Measurements from ENCODE around the gene FTO. TPM values are rescaled to one million over a fixed set of nuclear protein-coding genes. Genes with fewer than 3 reads are reported as not detected.

Gene FTO
- total RNA-seq, 1 donor from 2014 or later = 106 TPM

DNA sequence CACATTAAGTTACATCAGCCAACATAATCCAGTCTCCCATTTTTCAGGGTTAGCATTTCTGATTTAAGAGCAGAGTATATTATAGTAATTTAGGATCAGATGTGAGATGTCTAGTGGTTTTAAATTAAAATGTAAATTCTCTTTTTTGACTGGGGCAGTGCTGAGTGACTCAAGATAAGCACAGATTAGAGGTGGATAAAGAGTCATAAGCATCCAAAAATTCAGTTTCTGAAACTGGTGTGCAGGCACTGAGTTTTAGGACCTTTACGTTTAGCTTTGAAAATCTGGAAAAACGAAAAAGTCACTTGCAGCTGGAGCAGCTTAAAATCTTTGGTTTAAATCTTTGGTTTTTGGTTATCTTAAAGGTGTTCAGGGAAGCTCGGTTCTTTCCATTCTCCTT is 190.7 kb downstream of the FTO start:
- Mint-ChIP-seq H3K9me3 (ENCODE audit: unreplicated experiment) (no peaks in the 10 kb centered on the region), H3K4me1 (ENCODE audit: low read depth, unreplicated experiment) (peaks cover 5% of the 10 kb centered on the region), H3K36me3 (ENCODE audit: unreplicated experiment) (no peaks in the 10 kb centered on the region), H3K27me3 (ENCODE audit: unreplicated experiment) (no peaks in the 10 kb centered on the region), H3K27ac (ENCODE audit: unreplicated experiment) (no peak overlapping the region), H3K4me3 (ENCODE audit: unreplicated experiment) (no peak overlapping the region)
- TF ChIP-seq, protein P1, sequence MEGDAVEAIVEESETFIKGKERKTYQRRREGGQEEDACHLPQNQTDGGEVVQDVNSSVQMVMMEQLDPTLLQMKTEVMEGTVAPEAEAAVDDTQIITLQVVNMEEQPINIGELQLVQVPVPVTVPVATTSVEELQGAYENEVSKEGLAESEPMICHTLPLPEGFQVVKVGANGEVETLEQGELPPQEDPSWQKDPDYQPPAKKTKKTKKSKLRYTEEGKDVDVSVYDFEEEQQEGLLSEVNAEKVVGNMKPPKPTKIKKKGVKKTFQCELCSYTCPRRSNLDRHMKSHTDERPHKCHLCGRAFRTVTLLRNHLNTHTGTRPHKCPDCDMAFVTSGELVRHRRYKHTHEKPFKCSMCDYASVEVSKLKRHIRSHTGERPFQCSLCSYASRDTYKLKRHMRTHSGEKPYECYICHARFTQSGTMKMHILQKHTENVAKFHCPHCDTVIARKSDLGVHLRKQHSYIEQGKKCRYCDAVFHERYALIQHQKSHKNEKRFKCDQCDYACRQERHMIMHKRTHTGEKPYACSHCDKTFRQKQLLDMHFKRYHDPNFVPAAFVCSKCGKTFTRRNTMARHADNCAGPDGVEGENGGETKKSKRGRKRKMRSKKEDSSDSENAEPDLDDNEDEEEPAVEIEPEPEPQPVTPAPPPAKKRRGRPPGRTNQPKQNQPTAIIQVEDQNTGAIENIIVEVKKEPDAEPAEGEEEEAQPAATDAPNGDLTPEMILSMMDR (IDR thresholded peaks at IDR 0.05; ENCODE audit: partially characterized antibody, unreplicated experiment) = no peak
- DNase-seq = no peak

DNA sequence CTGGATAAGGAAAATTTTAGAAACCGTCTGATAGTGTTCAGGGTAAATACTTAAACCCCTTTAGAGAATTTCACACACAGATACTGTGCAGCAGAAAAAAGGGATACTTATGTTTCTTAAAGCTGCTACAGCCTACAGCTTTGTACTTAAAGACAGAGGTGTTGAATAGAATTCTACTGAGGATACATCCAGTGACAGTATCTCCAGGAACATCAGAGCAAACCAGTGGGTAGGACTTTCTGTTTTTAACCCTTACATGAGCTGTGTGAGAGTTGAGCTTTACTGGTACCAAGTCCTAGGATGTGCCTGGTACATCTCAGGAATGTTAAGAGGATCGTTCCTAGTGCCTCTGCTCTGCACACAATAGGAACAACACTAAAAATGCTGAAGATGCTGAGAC is 191.5 kb downstream of the FTO start:
- no peak for DNase-seq
- H3K9me3 Mint-ChIP-seq (ENCODE audit: unreplicated experiment) = no peaks in the 10 kb centered on the region
- no peaks in the 10 kb centered on the region for H3K27me3 Mint-ChIP-seq (ENCODE audit: unreplicated experiment)
- H3K4me3 Mint-ChIP-seq (ENCODE audit: unreplicated experiment) = no peak overlapping the region
- H3K27ac Mint-ChIP-seq (ENCODE audit: unreplicated experiment) = no peak overlapping the region
- H3K36me3 Mint-ChIP-seq (ENCODE audit: unreplicated experiment) = no peaks in the 10 kb centered on the region
- peaks cover 5% of the 10 kb centered on the region for H3K4me1 Mint-ChIP-seq (ENCODE audit: low read depth, unreplicated experiment)
- TF ChIP-seq, protein P1 (IDR thresholded peaks at IDR 0.05; ENCODE audit: partially characterized antibody, unreplicated experiment) = no peak

DNA sequence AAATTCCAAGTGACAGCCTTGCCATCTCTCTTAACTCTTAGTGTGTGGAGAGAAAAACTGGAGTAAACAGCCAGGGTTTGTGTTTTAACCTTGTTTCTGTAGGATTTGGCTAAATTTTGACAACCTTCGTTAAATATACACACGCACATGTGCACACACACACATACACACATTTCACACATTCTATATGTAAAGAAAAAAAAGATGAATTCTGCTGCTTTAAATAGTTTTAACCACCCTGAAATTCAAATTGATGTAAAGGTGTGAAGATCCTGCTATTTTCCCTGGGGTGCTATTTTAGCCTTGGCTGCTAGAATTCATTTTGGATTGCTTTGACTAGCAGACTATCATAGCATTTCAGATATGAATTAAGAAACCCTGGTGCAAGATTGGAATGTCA is 191.9 kb downstream of the FTO start:
- H3K27ac Mint-ChIP-seq (ENCODE audit: unreplicated experiment) = no peak overlapping the region
- TF ChIP-seq, protein P1 (IDR thresholded peaks at IDR 0.05; ENCODE audit: partially characterized antibody, unreplicated experiment) = no peak
- H3K9me3 Mint-ChIP-seq (ENCODE audit: unreplicated experiment) = no peaks in the 10 kb centered on the region
- no peaks in the 10 kb centered on the region for H3K36me3 Mint-ChIP-seq (ENCODE audit: unreplicated experiment)
- H3K4me3 Mint-ChIP-seq (ENCODE audit: unreplicated experiment) = no peak overlapping the region
- no peak for DNase-seq
- no peaks in the 10 kb centered on the region for H3K27me3 Mint-ChIP-seq (ENCODE audit: unreplicated experiment)
- peaks cover 5% of the 10 kb centered on the region for H3K4me1 Mint-ChIP-seq (ENCODE audit: low read depth, unreplicated experiment)

DNA sequence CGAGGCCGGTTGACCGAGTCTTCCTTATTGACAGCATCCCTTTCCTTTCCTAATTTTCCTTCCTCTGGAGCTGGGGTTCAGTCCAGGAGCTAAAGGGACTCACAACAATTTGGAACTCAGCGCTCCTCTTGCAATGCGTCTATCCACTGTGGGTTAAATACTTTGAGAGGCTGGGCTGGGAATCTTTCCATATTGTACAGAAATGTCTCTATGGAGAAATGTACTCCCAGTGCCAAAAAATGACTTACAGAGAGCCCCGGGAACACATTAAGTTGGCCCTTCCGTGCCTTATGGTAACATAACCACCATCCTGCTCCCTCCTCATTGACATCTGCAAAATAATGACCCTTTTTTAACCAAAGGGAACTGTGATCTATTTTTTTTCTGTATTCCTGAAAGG is 192.8 kb downstream of the FTO start:
- DNase-seq = no peak
- TF ChIP-seq, protein P1 (IDR thresholded peaks at IDR 0.05; ENCODE audit: partially characterized antibody, unreplicated experiment) = no peak
- H3K4me3 Mint-ChIP-seq (ENCODE audit: unreplicated experiment) = no peak overlapping the region
- no peaks in the 10 kb centered on the region for H3K9me3 Mint-ChIP-seq (ENCODE audit: unreplicated experiment)
- H3K4me1 Mint-ChIP-seq (ENCODE audit: low read depth, unreplicated experiment) = peaks cover 5% of the 10 kb centered on the region
- no peak overlapping the region for H3K27ac Mint-ChIP-seq (ENCODE audit: unreplicated experiment)
- H3K27me3 Mint-ChIP-seq (ENCODE audit: unreplicated experiment) = no peaks in the 10 kb centered on the region
- H3K36me3 Mint-ChIP-seq (ENCODE audit: unreplicated experiment) = no peaks in the 10 kb centered on the region

DNA sequence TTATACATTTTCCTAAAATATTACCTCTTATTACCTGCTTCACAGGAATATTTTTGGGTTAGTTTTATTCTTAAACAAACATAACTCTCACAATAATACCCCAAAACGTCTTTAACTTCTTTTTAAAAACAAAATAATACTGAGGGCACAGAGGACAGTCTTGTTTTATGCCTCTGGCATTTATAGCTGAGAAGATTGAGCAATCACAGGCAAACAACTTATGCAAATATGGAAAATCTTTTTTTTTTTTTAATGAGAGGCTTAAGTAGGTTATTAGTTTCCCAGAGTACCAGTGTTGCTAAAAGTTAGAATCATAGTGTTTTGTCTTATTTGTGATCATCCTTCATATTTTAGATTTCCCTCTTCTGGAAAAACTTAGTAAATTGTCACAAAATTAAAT is 195.0 kb downstream of the FTO start:
- H3K27ac Mint-ChIP-seq (ENCODE audit: unreplicated experiment) = no peak overlapping the region
- H3K9me3 Mint-ChIP-seq (ENCODE audit: unreplicated experiment) = no peaks in the 10 kb centered on the region
- no peaks in the 10 kb centered on the region for H3K36me3 Mint-ChIP-seq (ENCODE audit: unreplicated experiment)
- TF ChIP-seq, protein P1 (IDR thresholded peaks at IDR 0.05; ENCODE audit: partially characterized antibody, unreplicated experiment) = no peak
- H3K27me3 Mint-ChIP-seq (ENCODE audit: unreplicated experiment) = no peaks in the 10 kb centered on the region
- H3K4me1 Mint-ChIP-seq (ENCODE audit: low read depth, unreplicated experiment) = peaks cover 5% of the 10 kb centered on the region
- no peak for DNase-seq
- H3K4me3 Mint-ChIP-seq (ENCODE audit: unreplicated experiment) = no peak overlapping the region
